ENCODE data around the gene KRTAP10-3. TPM values are rescaled to one million over a fixed set of nuclear protein-coding genes. Genes with fewer than 3 reads are reported as not detected.

Gene KRTAP10-3
- total and polyA plus RNA-seq, 2 experiments from 2014 or later, result not detected

GRCh38 chr21:44526096-44526997 lies 32.2 kb downstream of the KRTAP10-3 start (continued):
- TF ChIP-seq ETS1 (IDR thresholded peaks at IDR 0.05) (no peak), ZNF462 (CRISPR knock-in tag; IDR thresholded peaks at IDR 0.05) (no peak), ZNF331 (CRISPR knock-in tag; IDR thresholded peaks at IDR 0.05; ENCODE audit: low read depth) (no peak)

DNA sequence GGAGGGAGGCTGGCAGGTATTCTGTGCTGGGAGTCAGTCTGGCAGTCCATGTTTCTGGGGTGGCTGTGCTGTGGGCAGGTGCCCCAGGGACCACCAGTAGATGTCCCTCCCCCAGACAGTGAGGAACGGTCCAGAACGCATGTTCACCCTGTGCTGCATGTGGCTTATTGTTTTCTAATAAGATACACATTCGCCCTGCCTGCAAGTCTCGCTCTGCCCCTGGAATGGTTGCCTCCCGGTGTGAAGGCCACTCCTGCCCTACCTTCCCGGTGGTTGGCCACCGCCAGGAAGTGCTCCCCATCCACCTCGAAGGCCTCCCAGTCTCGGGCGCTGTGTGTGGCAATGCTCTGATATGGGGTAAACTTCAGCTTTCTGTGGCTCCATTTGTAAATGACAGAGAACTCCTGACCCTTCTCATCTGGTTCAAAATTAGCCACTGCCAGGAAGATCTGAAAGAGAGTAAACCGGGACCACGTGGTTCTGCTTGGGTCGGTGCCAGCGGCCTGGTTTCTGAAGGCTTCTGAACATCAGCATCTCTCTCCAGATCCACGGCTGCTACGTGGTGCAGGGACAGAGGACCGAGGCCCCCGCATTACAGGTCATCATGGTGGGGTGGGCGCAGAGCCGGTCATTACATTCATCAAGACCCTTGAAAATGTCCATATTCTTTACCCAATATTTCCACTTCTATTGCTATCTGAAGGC lies 33.1 kb downstream of the KRTAP10-3 start:
- H3K4me3 Mint-ChIP-seq, result no peak overlapping the region
- H3K36me3 ChIP-seq (ENCODE audit: insufficient read depth), result no peaks in the 10 kb centered on the region
- H3K79me2 ChIP-seq (replicated peaks; ENCODE audit: insufficient read depth), result no peaks in the 10 kb centered on the region
- DNase-seq (ENCODE audit: low spot score), result no peak
- H3K4me3 ChIP-seq, result no peak overlapping the region
- no peaks in the 10 kb centered on the region for H3F3A ChIP-seq (replicated peaks; ENCODE audit: low read depth)
- no peak for ATAC-seq
- no peaks in the 10 kb centered on the region for H3K36me3 Mint-ChIP-seq (ENCODE audit: low read depth)
- no peak overlapping the region for H3K27ac ChIP-seq (ENCODE audit: low read depth)
- 0 out of 2 replicates have a peak, but pooled peaks cover 2% of the 10 kb centered on the region for H3K9me2 ChIP-seq (ENCODE audit: insufficient read depth)
- H3K9me3 Mint-ChIP-seq, result no peaks in the 10 kb centered on the region; the same call in 2 of the 3 replicates
- H3K4me2 ChIP-seq, result no peak overlapping the region
- H3K27ac Mint-ChIP-seq, result no peak overlapping the region
- H3K27me3 Mint-ChIP-seq (ENCODE audit: insufficient read depth, low read depth, poor library complexity), result peaks cover 2% of the 10 kb centered on the region
- no peak overlapping the region for H2AFZ ChIP-seq
- TF ChIP-seq CREB1 (CRISPR knock-in tag; IDR thresholded peaks at IDR 0.05; ENCODE audit: low read depth) (no peak), EZH2phosphoT487 (IDR thresholded peaks at IDR 0.05; ENCODE audit: unreplicated experiment) (no peak), ZNF114 (CRISPR knock-in tag; IDR thresholded peaks at IDR 0.05) (no peak), CTCF (conservative IDR thresholded peaks at IDR 0.05; ENCODE audit: low read depth in 2 of 2) (no peak), ZNF331 (CRISPR knock-in tag; IDR thresholded peaks at IDR 0.05; ENCODE audit: low read depth) (no peak), NANOG (IDR thresholded peaks at IDR 0.05; ENCODE audit: borderline replicate concordance) (no peak)
- no peaks in the 10 kb centered on the region for H3K4me1 ChIP-seq (ENCODE audit: insufficient read depth)
- no peaks in the 10 kb centered on the region for H3K27me3 ChIP-seq (ENCODE audit: insufficient read depth)
- no peaks in the 10 kb centered on the region for H4K20me1 ChIP-seq (replicated peaks; ENCODE audit: insufficient read depth)
- H3K4me1 Mint-ChIP-seq, result no peaks in the 10 kb centered on the region; the same call in 2 of the 3 replicates

Measured in GM23338 (cell line).